ENCODE data around the gene APOL6. TPM values are rescaled to one million over a fixed set of nuclear protein-coding genes. Genes with fewer than 3 reads are reported as not detected.

Gene APOL6
- total and polyA plus RNA-seq, 9 of the 15 experiments (the other 6 are each of a cell fraction or from before 2014, with no cell fraction given), result 0.29 to 1.2 (median 0.70) TPM

DNA sequence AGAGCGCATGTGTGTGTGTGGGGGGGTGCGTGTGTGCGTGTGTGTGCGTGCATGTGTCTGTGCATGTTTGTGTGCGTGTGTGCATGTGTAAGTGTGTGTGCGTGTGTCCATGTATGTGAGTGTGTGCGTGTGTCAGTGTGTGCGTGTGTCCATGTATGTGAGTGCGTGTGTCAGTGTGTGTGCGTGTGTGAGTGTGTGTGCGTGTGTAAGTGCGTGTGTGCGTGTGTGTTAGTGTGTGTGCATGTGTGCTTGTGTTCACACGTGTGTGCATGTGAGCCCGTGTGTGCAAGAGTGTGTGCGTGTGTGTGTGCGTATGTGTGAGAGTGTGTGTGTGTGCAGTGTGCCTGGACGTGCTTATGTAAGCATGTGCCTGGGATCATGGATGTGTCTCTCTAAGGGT lies 14.7 kb upstream of the APOL6 start (continued):
- TF ChIP-seq, protein P1, sequence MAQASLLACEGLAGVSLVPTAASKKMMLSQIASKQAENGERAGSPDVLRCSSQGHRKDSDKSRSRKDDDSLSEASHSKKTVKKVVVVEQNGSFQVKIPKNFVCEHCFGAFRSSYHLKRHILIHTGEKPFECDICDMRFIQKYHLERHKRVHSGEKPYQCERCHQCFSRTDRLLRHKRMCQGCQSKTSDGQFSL (CRISPR knock-in tag; IDR thresholded peaks at IDR 0.05), result peak; percentile 79
- TF ChIP-seq, protein P1 (tag; IDR thresholded peaks at IDR 0.05), result no peak
- TF ChIP-seq KHSRP (IDR thresholded peaks at IDR 0.05) (no peak), TAF9B (IDR thresholded peaks at IDR 0.05; ENCODE audit: partially characterized antibody) (no peak), RFX5 (IDR thresholded peaks at IDR 0.05; ENCODE audit: low read depth, low read length) (no peak)

DNA sequence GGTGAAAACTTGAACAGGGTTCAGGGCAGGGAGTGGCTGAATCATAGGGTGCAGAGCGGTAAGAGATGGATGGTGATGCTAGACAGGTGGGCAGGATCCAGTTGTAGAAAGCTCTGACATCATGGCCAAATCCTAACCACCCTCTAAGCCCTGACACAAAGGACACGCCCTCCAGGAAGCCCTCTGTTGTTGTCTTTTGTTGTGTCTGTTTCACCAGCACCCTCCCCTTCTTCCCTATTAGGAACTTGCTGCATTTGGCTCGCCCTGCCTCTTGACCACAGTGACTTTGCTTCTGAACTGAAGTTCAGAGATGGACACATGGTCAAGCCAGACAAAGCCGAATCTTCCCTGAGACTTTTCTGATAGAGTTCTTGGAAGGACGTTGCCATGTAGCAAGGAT lies 14.2 kb upstream of the APOL6 start:
- Histone ChIP-seq H3K27me3 (ENCODE audit: control insufficient read depth in 2 of 2, insufficient read depth in 2 of 2, low read length in 2 of 2) (peaks cover 0 to 13% of the 10 kb centered on the region in 2 experiments; a peak in 2 of 5 replicates), H3K4me3 (no peak overlapping the region), H3K9ac (ENCODE audit: insufficient read depth in 1 of 2, low read depth in 2 of 2, low read length in 2 of 2) (no peak overlapping the region), H3K27ac (ENCODE audit: extremely low read depth, low read depth, low read length) (no peak overlapping the region), H3K79me2 (ENCODE audit: control insufficient read depth, insufficient read depth, low read length) (no peaks in the 10 kb centered on the region), H2AFZ (ENCODE audit: low read depth, low read length) (0 out of 2 replicates have a peak overlapping the region, but pooled peaks have one; percentile 1), H3K4me1 (replicated peaks in 1 of 2; ENCODE audit: control insufficient read depth in 2 of 2, insufficient read depth in 2 of 2, low read length in 2 of 2) (peaks cover 0 to 5% of the 10 kb centered on the region in 2 experiments; a peak in 3 of 5 replicates), H3K4me2 (ENCODE audit: insufficient read depth, low read length) (0 out of 2 replicates have a peak overlapping the region, but pooled peaks have one; percentile 11), H4K20me1 (replicated peaks; ENCODE audit: control insufficient read depth, insufficient read depth, low read length) (no peaks in the 10 kb centered on the region), H3K9me1 (ENCODE audit: control insufficient read depth, insufficient read depth, low read length) (no peaks in the 10 kb centered on the region), H3K36me3 (ENCODE audit: control insufficient read depth, insufficient read depth, low read length) (no peaks in the 10 kb centered on the region), H3K9me3 (replicated peaks; ENCODE audit: control insufficient read depth, insufficient read depth, low read depth, low read length) (no peaks in the 10 kb centered on the region)
- FAIRE-seq (no peak), ATAC-seq (peak; percentile 32; the same call in 2 of the 3 replicates), DNase-seq (ENCODE audit: extremely low read depth in 1 of 4, low spot score in 3 of 4) (peak in 1 of 4 experiments; percentile 18)
- ChIA-PET CTCF (ENCODE audit: low intra/inter-chr PET ratio) (no interaction called here), POLR2A (no interaction called here)
- BruUV-seq (replicated peaks), result no TSS peak
- in situ Hi-C loops (cut with MboI), result no loop called here
- WGBS (ENCODE audit: insufficient coverage, low coverage, missing lambda C conversion rate), result 0% methylated on average over 5 of the region's 5 CpGs
- intact Hi-C loops (cut with micrococcal nuclease), result loop anchor here (5.0 to 10.0 kb wide), 2 partner anchors 201 to 288 kb away; no protein-coding TSS in a partner anchor
- TF ChIP-seq, protein P2, sequence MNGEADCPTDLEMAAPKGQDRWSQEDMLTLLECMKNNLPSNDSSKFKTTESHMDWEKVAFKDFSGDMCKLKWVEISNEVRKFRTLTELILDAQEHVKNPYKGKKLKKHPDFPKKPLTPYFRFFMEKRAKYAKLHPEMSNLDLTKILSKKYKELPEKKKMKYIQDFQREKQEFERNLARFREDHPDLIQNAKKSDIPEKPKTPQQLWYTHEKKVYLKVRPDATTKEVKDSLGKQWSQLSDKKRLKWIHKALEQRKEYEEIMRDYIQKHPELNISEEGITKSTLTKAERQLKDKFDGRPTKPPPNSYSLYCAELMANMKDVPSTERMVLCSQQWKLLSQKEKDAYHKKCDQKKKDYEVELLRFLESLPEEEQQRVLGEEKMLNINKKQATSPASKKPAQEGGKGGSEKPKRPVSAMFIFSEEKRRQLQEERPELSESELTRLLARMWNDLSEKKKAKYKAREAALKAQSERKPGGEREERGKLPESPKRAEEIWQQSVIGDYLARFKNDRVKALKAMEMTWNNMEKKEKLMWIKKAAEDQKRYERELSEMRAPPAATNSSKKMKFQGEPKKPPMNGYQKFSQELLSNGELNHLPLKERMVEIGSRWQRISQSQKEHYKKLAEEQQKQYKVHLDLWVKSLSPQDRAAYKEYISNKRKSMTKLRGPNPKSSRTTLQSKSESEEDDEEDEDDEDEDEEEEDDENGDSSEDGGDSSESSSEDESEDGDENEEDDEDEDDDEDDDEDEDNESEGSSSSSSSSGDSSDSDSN (IDR thresholded peaks at IDR 0.05; ENCODE audit: borderline replicate concordance in 1 of 2, low read depth in 2 of 2, low read length in 2 of 2), result no peak
- TF ChIP-seq EP300 (IDR thresholded peaks at IDR 0.05; ENCODE audit: low read length), result no peak
- TF ChIP-seq ZFP36 (IDR thresholded peaks at IDR 0.05; ENCODE audit: low read depth, low read length, partially characterized antibody), result peak; percentile 74
- 0 out of 4 replicates have a peak, but pooled peaks of 1 of the 2 experiments have one; percentile 29 for TF ChIP-seq FOXK2 (conservative IDR thresholded peaks at IDR 0.05 in 1 of 2, IDR thresholded peaks at IDR 0.05 in 1 of 2; ENCODE audit: low read depth in 2 of 2)
- no peak for TF ChIP-seq NRF1 (conservative IDR thresholded peaks at IDR 0.05 in 1 of 2, IDR thresholded peaks at IDR 0.05 in 1 of 2)
- TF ChIP-seq, protein P3, sequence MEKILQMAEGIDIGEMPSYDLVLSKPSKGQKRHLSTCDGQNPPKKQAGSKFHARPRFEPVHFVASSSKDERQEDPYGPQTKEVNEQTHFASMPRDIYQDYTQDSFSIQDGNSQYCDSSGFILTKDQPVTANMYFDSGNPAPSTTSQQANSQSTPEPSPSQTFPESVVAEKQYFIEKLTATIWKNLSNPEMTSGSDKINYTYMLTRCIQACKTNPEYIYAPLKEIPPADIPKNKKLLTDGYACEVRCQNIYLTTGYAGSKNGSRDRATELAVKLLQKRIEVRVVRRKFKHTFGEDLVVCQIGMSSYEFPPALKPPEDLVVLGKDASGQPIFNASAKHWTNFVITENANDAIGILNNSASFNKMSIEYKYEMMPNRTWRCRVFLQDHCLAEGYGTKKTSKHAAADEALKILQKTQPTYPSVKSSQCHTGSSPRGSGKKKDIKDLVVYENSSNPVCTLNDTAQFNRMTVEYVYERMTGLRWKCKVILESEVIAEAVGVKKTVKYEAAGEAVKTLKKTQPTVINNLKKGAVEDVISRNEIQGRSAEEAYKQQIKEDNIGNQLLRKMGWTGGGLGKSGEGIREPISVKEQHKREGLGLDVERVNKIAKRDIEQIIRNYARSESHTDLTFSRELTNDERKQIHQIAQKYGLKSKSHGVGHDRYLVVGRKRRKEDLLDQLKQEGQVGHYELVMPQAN (IDR thresholded peaks at IDR 0.05; ENCODE audit: borderline replicate concordance), result no peak
- no peak for TF ChIP-seq CHD4 (IDR thresholded peaks at IDR 0.05; ENCODE audit: insufficient read depth, insufficient replicate concordance, low read depth, low read length, poor library complexity, severe bottlenecking)
- TF ChIP-seq PCBP1 (IDR thresholded peaks at IDR 0.05; ENCODE audit: low read depth, low read length, poor library complexity, severe bottlenecking), result no peak
